Measurements from ENCODE around the gene ATP10B.
"Not testable (repeated sequence)": the region's sequence is repeated elsewhere in the genome, so short reads cannot be mapped to it uniquely, and the experiment has no call there.

Gene ATP10B

GRCh38 chr5:160824301-160825001 is 27.6 kb downstream of the ATP10B start:
- no peak for DNase-seq

GRCh38 chr5:160812996-160813395 is 39.0 kb downstream of the ATP10B start:
- not testable (repeated sequence) for DNase-seq

GRCh38 chr5:160805376-160805775 is 46.6 kb downstream of the ATP10B start:
- DNase-seq, result no peak

GRCh38 chr5:160802592-160802991 is 49.4 kb downstream of the ATP10B start:
- no peak for DNase-seq

GRCh38 chr5:160800375-160801275 is 51.4 kb downstream of the ATP10B start:
- no peak for DNase-seq

- DNase-seq, result no peak
Measured at GRCh38 chr5:160799184-160799583, 52.8 kb downstream of the ATP10B start.

- DNase-seq, result no peak
Measured at GRCh38 chr5:160797020-160797419, 55.0 kb downstream of the ATP10B start.

GRCh38 chr5:160793530-160793899 is 58.5 kb downstream of the ATP10B start:
- DNase-seq, result no peak

- no peak for DNase-seq
Measured at GRCh38 chr5:160792732-160793529, 59.1 kb downstream of the ATP10B start.

- no peak for DNase-seq
Measured at GRCh38 chr5:160792281-160792680, 59.7 kb downstream of the ATP10B start.

GRCh38 chr5:160789219-160789859 is 62.7 kb downstream of the ATP10B start:
- no peak for DNase-seq

GRCh38 chr5:160788102-160788660 is 63.8 kb downstream of the ATP10B start:
- no peak for DNase-seq

GRCh38 chr5:160787240-160787639 is 64.8 kb downstream of the ATP10B start:
- DNase-seq, result peak; percentile 62

GRCh38 chr5:160774666-160775315 is 77.2 kb downstream of the ATP10B start:
- peak; percentile 46 for DNase-seq

GRCh38 chr5:160773646-160774410 is 78.2 kb downstream of the ATP10B start:
- DNase-seq, result peak; percentile 49

- DNase-seq, result no peak
Measured at GRCh38 chr5:160772854-160773253, 79.2 kb downstream of the ATP10B start.

- DNase-seq, result no peak
Measured at GRCh38 chr5:160770718-160771117, 81.3 kb downstream of the ATP10B start.

- DNase-seq, result peak; percentile 83
Measured at GRCh38 chr5:160769301-160769700, 82.7 kb downstream of the ATP10B start.

GRCh38 chr5:160767062-160767461 is 84.9 kb downstream of the ATP10B start:
- DNase-seq, result no peak

GRCh38 chr5:160760008-160760407 is 92.0 kb downstream of the ATP10B start:
- no peak for DNase-seq

- no peak for DNase-seq
Measured at GRCh38 chr5:160757194-160757593, 94.8 kb downstream of the ATP10B start.

Measured in COR-L47 (cell line).